MM.1S (cell line): ENCODE measurements around the gene TBRG4.

Source experiments
- CTCF ChIP-seq: fragments of 300-600 bp; sonication (generic); IDR thresholded peaks from 2 replicates; pipeline ENCODE4 v1.5.1; 2016; ENCODE audit warnings: antibody characterized with exemption, low read length, mixed read lengths
- EZH2 ChIP-seq: fragments of 300-600 bp; sonication (generic); optimal IDR thresholded peaks from 2 replicates; pipeline ENCODE3; 2017; ENCODE audit warnings: low read depth, mild to moderate bottlenecking, antibody characterized with exemption, low read length, mixed read lengths
- EZH2phosphoT487 ChIP-seq: fragments of 300-600 bp; sonication (generic); IDR thresholded peaks from 2 replicates; pipeline ENCODE4 v1.6.1; 2018; ENCODE audit warnings: antibody characterized with exemption, low read length

GRCh38 chr7:45075871-45076796 is 35.4 kb downstream of the TBRG4 start:
- TF ChIP-seq EZH2 (no peak), CTCF (no peak), EZH2phosphoT487 (no peak)
